ENCODE measurements around the gene TAF12. TPM values are rescaled to one million over a fixed set of nuclear protein-coding genes. Genes with fewer than 3 reads are reported as not detected.
"Not testable (repeated sequence)": the region's sequence is repeated elsewhere in the genome, so short reads cannot be mapped to it uniquely, and the experiment has no call there.

Gene TAF12
- total RNA-seq, 1 experiment from 2014 or later, result 17.9 TPM

DNA sequence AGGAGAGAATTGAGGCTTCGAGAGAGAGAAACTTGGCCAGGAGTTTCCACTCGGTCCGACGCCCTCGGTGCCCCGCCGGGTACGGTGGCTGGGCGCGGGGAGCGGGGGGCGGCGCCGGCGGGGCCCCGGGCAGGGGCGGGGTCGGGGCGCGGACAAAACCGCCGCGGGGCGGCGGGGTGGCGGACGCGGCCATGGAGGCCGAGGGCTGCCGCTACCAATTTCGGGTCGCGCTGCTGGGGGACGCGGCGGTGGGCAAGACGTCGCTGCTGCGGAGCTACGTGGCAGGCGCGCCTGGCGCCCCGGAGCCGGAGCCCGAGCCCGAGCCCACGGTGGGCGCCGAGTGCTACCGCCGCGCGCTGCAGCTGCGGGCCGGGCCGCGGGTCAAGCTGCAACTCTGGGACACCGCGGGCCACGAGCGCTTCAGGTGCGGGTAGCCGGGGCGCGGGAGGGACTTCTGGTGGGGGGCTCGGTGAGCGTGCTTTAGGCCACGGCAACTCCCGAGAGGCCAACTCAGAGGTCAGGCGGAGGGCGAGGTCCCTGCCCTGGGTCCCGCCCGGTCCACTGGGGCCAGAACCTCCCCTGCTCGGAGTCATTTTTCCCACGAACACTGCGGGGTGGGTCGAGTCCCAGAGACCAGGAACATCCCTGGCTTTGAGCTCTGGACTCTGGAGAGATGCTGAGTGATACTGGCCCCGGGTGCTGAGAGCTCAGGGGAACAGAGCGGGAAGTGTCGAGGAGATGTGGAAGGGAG, 50.4 kb downstream of the TAF12 start:
- DNase-seq (ENCODE audit: low spot score), result peak; percentile 26
- intact Hi-C loops (cut with micrococcal nuclease; ENCODE audit: unreplicated experiment), result no loop called here
- Histone ChIP-seq H3K4me3 (ENCODE audit: low read depth, low read length, poor library complexity, severe bottlenecking) (peak overlapping the region; percentile 55), H3K36me3 (ENCODE audit: insufficient read depth, low read length, poor library complexity, severe bottlenecking) (no peaks in the 10 kb centered on the region), H3K27me3 (replicated peaks; ENCODE audit: insufficient read depth, low read depth, low read length, poor library complexity) (no peaks in the 10 kb centered on the region), H3K27ac (ENCODE audit: low read depth, low read length, poor library complexity, severe bottlenecking) (no peak overlapping the region), H3K9me3 (ENCODE audit: low read depth, low read length, poor library complexity, severe bottlenecking) (no peaks in the 10 kb centered on the region), H3K4me1 (ENCODE audit: insufficient read depth, low read length, poor library complexity, severe bottlenecking) (peaks cover 10% of the 10 kb centered on the region)
- no peak for TF ChIP-seq EZH2 (IDR thresholded peaks at IDR 0.05; ENCODE audit: borderline replicate concordance, low read depth, low read length, poor library complexity, severe bottlenecking)
- TF ChIP-seq, protein P1, sequence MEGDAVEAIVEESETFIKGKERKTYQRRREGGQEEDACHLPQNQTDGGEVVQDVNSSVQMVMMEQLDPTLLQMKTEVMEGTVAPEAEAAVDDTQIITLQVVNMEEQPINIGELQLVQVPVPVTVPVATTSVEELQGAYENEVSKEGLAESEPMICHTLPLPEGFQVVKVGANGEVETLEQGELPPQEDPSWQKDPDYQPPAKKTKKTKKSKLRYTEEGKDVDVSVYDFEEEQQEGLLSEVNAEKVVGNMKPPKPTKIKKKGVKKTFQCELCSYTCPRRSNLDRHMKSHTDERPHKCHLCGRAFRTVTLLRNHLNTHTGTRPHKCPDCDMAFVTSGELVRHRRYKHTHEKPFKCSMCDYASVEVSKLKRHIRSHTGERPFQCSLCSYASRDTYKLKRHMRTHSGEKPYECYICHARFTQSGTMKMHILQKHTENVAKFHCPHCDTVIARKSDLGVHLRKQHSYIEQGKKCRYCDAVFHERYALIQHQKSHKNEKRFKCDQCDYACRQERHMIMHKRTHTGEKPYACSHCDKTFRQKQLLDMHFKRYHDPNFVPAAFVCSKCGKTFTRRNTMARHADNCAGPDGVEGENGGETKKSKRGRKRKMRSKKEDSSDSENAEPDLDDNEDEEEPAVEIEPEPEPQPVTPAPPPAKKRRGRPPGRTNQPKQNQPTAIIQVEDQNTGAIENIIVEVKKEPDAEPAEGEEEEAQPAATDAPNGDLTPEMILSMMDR (conservative IDR thresholded peaks at IDR 0.05; ENCODE audit: low read depth, low read length), result no peak
- POLR2A ChIA-PET (ENCODE audit: low non-redundant PET), result interaction anchor here (0.5 to 0.6 kb wide), 2 partner anchors 11 to 56 kb away, joined by 3 read pairs; partner anchors contain the start of gene RNU11
- BruUV-seq (replicated peaks), result no TSS peak
- CTCF ChIA-PET, result interaction anchor here (0.5 to 0.6 kb wide), 2 partner anchors 233 to 300 kb away, joined by 5 to 11 read pairs; no protein-coding TSS in a partner anchor

GRCh38 chr1:28591708-28592320, 51.1 kb downstream of the TAF12 start, which contains the start of gene RAB42:
Gene RAB42, plus strand, starts transcription at chr1:28592265. Its CDS starts 247 bp downstream, at chr1:28592512.
- TF ChIP-seq, protein P1 (conservative IDR thresholded peaks at IDR 0.05; ENCODE audit: low read depth, low read length), result no peak
- TF ChIP-seq EZH2 (IDR thresholded peaks at IDR 0.05; ENCODE audit: borderline replicate concordance, low read depth, low read length, poor library complexity, severe bottlenecking), result no peak
- POLR2A ChIA-PET (ENCODE audit: low non-redundant PET), result no interaction called here
- DNase-seq (ENCODE audit: low spot score), result peak; percentile 42
- no peaks in the 10 kb centered on the region for H3K36me3 ChIP-seq (ENCODE audit: insufficient read depth, low read length, poor library complexity, severe bottlenecking)
- no peaks in the 10 kb centered on the region for H3K9me3 ChIP-seq (ENCODE audit: low read depth, low read length, poor library complexity, severe bottlenecking)
- no peaks in the 10 kb centered on the region for H3K27me3 ChIP-seq (replicated peaks; ENCODE audit: insufficient read depth, low read depth, low read length, poor library complexity)
- peaks cover 10% of the 10 kb centered on the region for H3K4me1 ChIP-seq (ENCODE audit: insufficient read depth, low read length, poor library complexity, severe bottlenecking)
- H3K27ac ChIP-seq (ENCODE audit: low read depth, low read length, poor library complexity, severe bottlenecking), result no peak within 1 kb of the TSS
- CTCF ChIA-PET, result interaction anchor here (0.5 kb wide), 1 partner anchor 232 kb away, joined by 5 read pairs; no protein-coding TSS in a partner anchor
- H3K4me3 ChIP-seq (ENCODE audit: low read depth, low read length, poor library complexity, severe bottlenecking), result peak within 1 kb of the TSS; percentile 55
- intact Hi-C loops (cut with micrococcal nuclease; ENCODE audit: unreplicated experiment), result no loop called here
- BruUV-seq (replicated peaks), result no TSS peak

DNA sequence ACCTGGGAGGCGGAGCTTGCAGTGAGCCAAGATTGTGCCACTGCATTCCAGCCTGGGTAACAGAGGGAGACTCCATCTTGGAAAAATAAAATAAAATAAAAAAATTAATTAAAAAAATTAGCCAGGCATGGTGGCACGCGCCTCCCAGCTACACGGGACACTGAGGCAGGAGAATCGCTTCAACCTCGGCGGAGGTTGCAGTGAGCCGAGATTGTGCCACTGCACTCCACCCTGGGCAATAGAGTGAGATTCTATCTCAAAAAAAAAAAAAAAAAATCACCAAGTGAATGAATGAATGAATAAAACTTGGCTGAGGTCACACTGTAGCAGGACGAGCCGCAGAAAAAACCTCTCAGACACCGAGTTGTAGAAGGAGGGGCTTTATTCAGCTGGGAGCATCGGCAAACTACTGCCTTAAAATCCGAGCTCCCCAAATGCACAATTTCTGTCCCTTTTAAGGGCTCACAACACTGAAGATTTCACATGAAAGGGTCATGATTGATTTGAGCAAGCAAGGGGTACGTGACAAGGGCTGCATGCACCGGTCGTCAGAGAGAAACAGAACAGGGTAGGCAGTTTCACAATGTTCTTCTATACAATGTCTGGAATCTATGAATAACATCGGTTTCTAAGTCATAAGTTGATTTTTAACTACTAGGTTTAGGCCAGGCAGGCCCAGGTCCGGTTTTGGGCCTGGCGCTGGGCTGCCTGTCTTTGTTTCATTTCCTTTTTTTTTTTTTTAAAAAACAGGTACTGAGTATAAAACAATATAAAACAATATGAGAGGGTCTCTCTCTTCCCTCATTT, 56.1 kb downstream of the TAF12 start:
- H3K9me3 ChIP-seq (ENCODE audit: low read depth, low read length, poor library complexity, severe bottlenecking); POLR2A ChIA-PET (ENCODE audit: low non-redundant PET); CTCF ChIA-PET; H3K27ac ChIP-seq (ENCODE audit: low read depth, low read length, poor library complexity, severe bottlenecking); H3K4me3 ChIP-seq (ENCODE audit: low read depth, low read length, poor library complexity, severe bottlenecking); BruUV-seq (replicated peaks); H3K36me3 ChIP-seq (ENCODE audit: insufficient read depth, low read length, poor library complexity, severe bottlenecking); H3K4me1 ChIP-seq (ENCODE audit: insufficient read depth, low read length, poor library complexity, severe bottlenecking); H3K27me3 ChIP-seq (replicated peaks; ENCODE audit: insufficient read depth, low read depth, low read length, poor library complexity); DNase-seq (ENCODE audit: low spot score); intact Hi-C loops (cut with micrococcal nuclease; ENCODE audit: unreplicated experiment): not testable (repeated sequence)

All from A673 (cell line).